GM12878 (cell line): ENCODE measurements around the gene ZNF282. TPM values are rescaled to one million over a fixed set of nuclear protein-coding genes. Genes with fewer than 3 reads are reported as not detected.

Source experiments
- ATAC-seq: fragments of 200-7000 bp; cut with Tn5 transposase; 3 replicates; pipeline ENCODE4 v1.9.1; 2020; ENCODE audit warnings: mild to moderate bottlenecking, moderate library complexity
- BruUV-seq: library from RNA; stranded (reverse); fragments of 400-500 nt; replicated peaks from 2 replicates; lab custom pipeline; 2021; lab: Mats Ljungman, UMichigan
- CTCF ChIA-PET: fragments of 300-600 bp; sonication (Branson Sonifier 250); formaldehyde crosslinking; extraction: SDS; loops from one replicate; lab custom pipeline; 2021; ENCODE audit warnings: inconsistent platforms; lab: Yijun Ruan, JAX
- POLR2A ChIA-PET: fragments of 350-600 bp; formaldehyde crosslinking; extraction: SDS; loops from one replicate; lab custom pipeline; 2021; ENCODE audit warnings: inconsistent platforms; lab: Charles Lee
- RAD21 ChIA-PET: fragments of 300-600 bp; sonication (Branson Sonifier 250); formaldehyde crosslinking; loops from one replicate; lab custom pipeline; 2023; ENCODE audit warnings: antibody characterized with exemption; ENCODE audit not compliant: unreplicated experiment; lab: Charles Lee
- SMC1A ChIA-PET: fragments of 300-600 bp; sonication (Branson Sonifier 250); formaldehyde crosslinking; loops from one replicate; lab custom pipeline; 2023; ENCODE audit not compliant: unreplicated experiment, uncharacterized antibody; lab: Charles Lee
- DNase-seq: peaks from one replicate; pipeline ENCODE4 v3.0.0-alpha.2; 2011; ENCODE audit warnings: low read depth, low spot score
- FAIRE-seq: peaks from 3 replicates; lab custom pipeline; 2011; peaks lifted over from hg19 to GRCh38; lab: Jason Lieb, UNC
- H2AFZ ChIP-seq: 2 replicates; pipeline ENCODE4 v1.6.0; 2011; ENCODE audit warnings: low read depth, low read length, control low read depth; ENCODE audit not compliant: control insufficient read depth
- H3K27ac ChIP-seq: 2 replicates; pipeline ENCODE4 v1.5.1; 2011; ENCODE audit warnings: control low read depth; ENCODE audit not compliant: control insufficient read depth, insufficient read depth
- H3K27me3 ChIP-seq, 2 experiments: replicated peaks in 1 of 2; 2 replicates each; pipeline versions ENCODE4 v1.6.0 to v1.6.1; 2011; ENCODE audit warnings: low read length in 1 of 2; ENCODE audit not compliant: control insufficient read depth in 2 of 2, insufficient read depth in 2 of 2
- H3K36me3 ChIP-seq, 2 experiments: 2 replicates each; pipeline ENCODE4 v1.5.1; 2011; ENCODE audit warnings: low read length in 1 of 2; ENCODE audit not compliant: control insufficient read depth in 2 of 2, insufficient read depth in 2 of 2
- H3K4me1 ChIP-seq: 2 replicates; pipeline ENCODE4 v1.6.1; 2011; ENCODE audit warnings: mild to moderate bottlenecking, low read length, moderate library complexity, mixed read lengths; ENCODE audit not compliant: control insufficient read depth, insufficient read depth
- H3K4me2 ChIP-seq: 2 replicates; pipeline ENCODE4 v1.6.0; 2011; ENCODE audit warnings: control low read depth; ENCODE audit not compliant: control insufficient read depth, insufficient read depth
- H3K4me3 ChIP-seq: fragments of 200-600 bp; sonication (generic); 2 replicates; pipeline ENCODE4 v1.5.1; 2016
- H3K79me2 ChIP-seq: 2 replicates; pipeline ENCODE4 v1.6.0; 2011; ENCODE audit warnings: low read length; ENCODE audit not compliant: control insufficient read depth, insufficient read depth
- H3K9ac ChIP-seq: 2 replicates; pipeline ENCODE4 v1.8.0; 2011; ENCODE audit warnings: low read length, control low read depth, mixed read lengths; ENCODE audit not compliant: control insufficient read depth, insufficient read depth
- H3K9me3 ChIP-seq: replicated peaks from 3 replicates; pipeline ENCODE4 v1.5.1; 2011; ENCODE audit warnings: mild to moderate bottlenecking, low read length; ENCODE audit not compliant: control insufficient read depth, insufficient read depth
- H4K20me1 ChIP-seq: 2 replicates; pipeline ENCODE4 v1.6.0; 2011; ENCODE audit not compliant: control insufficient read depth, insufficient read depth
- ATF2 ChIP-seq: IDR thresholded peaks from 2 replicates; pipeline ENCODE4 v1.6.1; 2012; ENCODE audit warnings: low read length, inconsistent platforms
- BRCA1 ChIP-seq: IDR thresholded peaks from 2 replicates; pipeline ENCODE4 v1.6.1; 2011; ENCODE audit warnings: low read depth, low read length, improper control_type of control experiment
- CEBPB ChIP-seq, 2 experiments: fragments of 150-350 bp in 1 of 2; IDR thresholded peaks; 2 replicates each; pipeline ENCODE4 v1.6.1; 2012 to 2014; ENCODE audit warnings: low read depth in 2 of 2, low read length in 2 of 2, borderline replicate concordance in 1 of 2, inconsistent platforms in 1 of 2
- CHD2 ChIP-seq: IDR thresholded peaks from 2 replicates; pipeline ENCODE4 v1.6.1; 2011; ENCODE audit warnings: low read depth, low read length, improper control_type of control experiment, borderline replicate concordance
- DPF2 ChIP-seq: fragments of 450-650 bp; IDR thresholded peaks from 2 replicates; pipeline ENCODE4 v1.6.1; 2017; ENCODE audit warnings: mild to moderate bottlenecking
- HDAC6 ChIP-seq: fragments of 200-600 bp; sonication (generic); IDR thresholded peaks from one replicate; pipeline ENCODE4 v1.8.0; 2017; ENCODE audit warnings: antibody characterized with exemption; ENCODE audit not compliant: unreplicated experiment
- JUND ChIP-seq: IDR thresholded peaks from 2 replicates; pipeline ENCODE4 v1.6.1; 2012; ENCODE audit warnings: low read depth, mild to moderate bottlenecking, low read length, improper control_type of control experiment, moderate library complexity
- MEF2B ChIP-seq: fragments of 450-650 bp; IDR thresholded peaks from 2 replicates; pipeline ENCODE4 v1.6.1; 2018; ENCODE audit warnings: mild to moderate bottlenecking, moderate library complexity; ENCODE audit not compliant: partially characterized antibody, poor library complexity, severe bottlenecking
- NFIC ChIP-seq: IDR thresholded peaks from 2 replicates; pipeline ENCODE4 v1.6.1; 2012; ENCODE audit warnings: low read depth, mild to moderate bottlenecking, inconsistent platforms, low read length, moderate library complexity
- NFXL1 ChIP-seq: fragments of 450-650 bp; IDR thresholded peaks from 2 replicates; pipeline ENCODE4 v1.6.1; 2017; ENCODE audit warnings: antibody characterized with exemption, mild to moderate bottlenecking, borderline replicate concordance
- NRF1 ChIP-seq: conservative IDR thresholded peaks from 2 replicates; pipeline ENCODE4 v1.6.1; 2011; ENCODE audit warnings: mild to moderate bottlenecking, low read depth, low read length, improper control_type of control experiment
- SMC3 ChIP-seq: IDR thresholded peaks from 2 replicates; pipeline ENCODE4 v1.6.1; 2011; ENCODE audit warnings: low read length, improper control_type of control experiment, borderline replicate concordance
- ZNF592 ChIP-seq: fragments of 450-650 bp; IDR thresholded peaks from 2 replicates; pipeline ENCODE4 v1.6.1; 2017; ENCODE audit warnings: mild to moderate bottlenecking, moderate library complexity
- ZNF687 ChIP-seq: fragments of 450-650 bp; IDR thresholded peaks from 2 replicates; pipeline ENCODE4 v1.6.1; 2017; ENCODE audit warnings: mild to moderate bottlenecking, moderate library complexity
- WGBS: methylation state at CpG from one replicate; pipeline ENCODE4 v1.1.6; 2016; ENCODE audit warnings: low lambda C conversion rate; ENCODE audit not compliant: insufficient replicate concordance, insufficient coverage; ENCODE audit errors: missing lambda C conversion rate; 5-methylcytosine and 5-hydroxymethylcytosine counted together
- in situ Hi-C: fragments of 300-500 bp; cut with MboI; formaldehyde crosslinking; loops from 9 replicates; pipeline ENCODE4 v1.14.3; 2018; ENCODE audit warnings: mixed read lengths
- intact Hi-C: fragments of 100-400 bp; cut with micrococcal nuclease; formaldehyde crosslinking; loops from one replicate; pipeline ENCODE4 v1.14.2; 2022; ENCODE audit not compliant: unreplicated experiment
- polyA plus RNA-seq, 11 experiments: library from polyadenylated mRNA; depleted of rRNA in 4 of 11; unstranded in 6 of 11; stranded (reverse) in 5 of 11; fragments of >200 nt; fragmentation: Nextera tagmentation in 4 of 11; fragmentation: Illumina TruSeq in 1 of 11; extraction: Ambion mirVana in 4 of 11; extraction: Trizol in 1 of 11; gene quantifications; 1 replicate in 1 of 11; 2 replicates in 10 of 11; pipeline versions ENCODE4 v1.2.1 to v1.2.3, GENCODE V29; 2011 to 2016; ENCODE audit warnings: inconsistent platforms in 2 of 11, missing spikeins in 2 of 11, low read depth in 1 of 11
- total RNA-seq, 4 experiments: library from RNA; depleted of rRNA in 3 of 4; stranded (reverse); fragments of >200 nt in 3 of 4; fragmentation: Illumina TruSeq in 1 of 4; extraction: Trizol in 1 of 4; gene quantifications; 2 replicates each; pipeline versions ENCODE4 v1.2.1 to v1.2.3, GENCODE V29; 2013 to 2021

Gene ZNF282
- total and polyA plus RNA-seq, 10 of the 15 experiments (the other 5 are each of a cell fraction or from before 2014, with no cell fraction given): 0.35 to 28.4 (median 8.1) TPM

- ChIA-PET POLR2A (no interaction called here), SMC1A (no interaction called here), CTCF (interaction anchor here (0.9 kb wide), 1 partner anchor 35 kb away, joined by 3 read pairs; the partner anchor contains the start of gene ZNF783), RAD21 (no interaction called here)
- intact Hi-C loops (no loop called here), in situ Hi-C loops (no loop called here)
- H3K4me3 ChIP-seq: no peak overlapping the region
- no peaks in the 10 kb centered on the region for H3K79me2 ChIP-seq
- DNase-seq: no peak
- no TSS peak for BruUV-seq
- no peak overlapping the region for H3K27ac ChIP-seq
- no peaks in the 10 kb centered on the region for H3K4me1 ChIP-seq
- no peaks in the 10 kb centered on the region for H3K9me3 ChIP-seq
- H3K9ac ChIP-seq: no peak overlapping the region
- no peak for ATAC-seq
- no peak for FAIRE-seq
- no peak overlapping the region for H3K4me2 ChIP-seq
- no peaks in the 10 kb centered on the region for H4K20me1 ChIP-seq
- H2AFZ ChIP-seq: no peak overlapping the region
- H3K27me3 ChIP-seq: no peaks in the 10 kb centered on the region
- WGBS: 75% methylated on average over 6 of the region's 6 CpGs
- peaks cover 3 to 11% of the 10 kb centered on the region in 2 experiments; a peak in 3 of 4 replicates for H3K36me3 ChIP-seq
- TF ChIP-seq BRCA1 (no peak), CHD2 (no peak), NFXL1 (no peak), CEBPB (IDR thresholded peaks at IDR 0.05; ENCODE audit: borderline replicate concordance in 1 of 2, low read depth in 2 of 2, low read length in 2 of 2) (no peak), ZNF592 (no peak), DPF2 (no peak), HDAC6 (no peak), ATF2 (no peak), ZNF687 (no peak), SMC3 (no peak), NFIC (no peak), NRF1 (no peak), JUND (no peak), MEF2B (no peak)
Observed at GRCh38 chr7:149226840-149227494, 31.6 kb downstream of the ZNF282 start.
